Activated naive CD8-positive, alpha-beta T cell treated with anti-CD3 and anti-CD28 coated beads, Interleukin-2, amount 50 U/mL, for 24 hours (primary cell): Measurements from ENCODE around the gene XG.
"Not testable (repeated sequence)": the region's sequence is repeated elsewhere in the genome, so short reads cannot be mapped to it uniquely, and the experiment has no call there.

Source experiments
- ATAC-seq: fragments of 150-1000 bp; cut with Tn5 transposase; one replicate; pipeline ENCODE4 v1.10.0; 2021
- DNase-seq: peaks from one replicate; pipeline ENCODE4 v3.0.0; 2021
- H3K27ac Mint-ChIP-seq: one replicate; pipeline ENCODE4 v1.8.0; 2021; ENCODE audit warnings: mild to moderate bottlenecking, mixed read lengths
- H3K27me3 Mint-ChIP-seq: one replicate; pipeline ENCODE4 v1.8.0; 2021; ENCODE audit warnings: mixed read lengths
- H3K36me3 Mint-ChIP-seq: one replicate; pipeline ENCODE4 v1.8.0; 2021; ENCODE audit warnings: low read depth, mixed read lengths
- H3K4me1 Mint-ChIP-seq: one replicate; pipeline ENCODE4 v1.8.0; 2021; ENCODE audit warnings: mixed read lengths
- H3K4me3 Mint-ChIP-seq: one replicate; pipeline ENCODE4 v1.8.0; 2021; ENCODE audit warnings: mild to moderate bottlenecking, moderate library complexity, mixed read lengths
- H3K9me3 Mint-ChIP-seq: one replicate; pipeline ENCODE4 v1.8.0; 2021; ENCODE audit warnings: mixed read lengths

The XG gene

GRCh38 chrX:2752441-2752840, 601 bp downstream of the XG start:
- H3K27ac Mint-ChIP-seq, H3K9me3 Mint-ChIP-seq, H3K4me3 Mint-ChIP-seq, H3K27me3 Mint-ChIP-seq, DNase-seq, H3K36me3 Mint-ChIP-seq, ATAC-seq, H3K4me1 Mint-ChIP-seq: not testable (repeated sequence)

GRCh38 chrX:2755163-2755715, 3.4 kb downstream of the XG start:
- H3K36me3 Mint-ChIP-seq, DNase-seq, H3K27me3 Mint-ChIP-seq, H3K9me3 Mint-ChIP-seq, ATAC-seq, H3K4me1 Mint-ChIP-seq, H3K4me3 Mint-ChIP-seq, H3K27ac Mint-ChIP-seq: not testable (repeated sequence)

GRCh38 chrX:2756548-2756947, 4.7 kb downstream of the XG start:
- Mint-ChIP-seq H3K27ac (no peak overlapping the region), H3K27me3 (peaks cover 5% of the 10 kb centered on the region), H3K4me1 (no peaks in the 10 kb centered on the region), H3K9me3 (no peaks in the 10 kb centered on the region), H3K4me3 (no peak overlapping the region), H3K36me3 (no peaks in the 10 kb centered on the region)
- DNase-seq (no peak), ATAC-seq (no peak)

- Mint-ChIP-seq H3K27ac (no peak overlapping the region), H3K4me3 (no peak overlapping the region)
These were observed 9.4 kb downstream of the XG start for GRCh38 chrX:2761246-2761645.

GRCh38 chrX:2762671-2763070, 10.8 kb downstream of the XG start:
- H3K27ac Mint-ChIP-seq, H3K4me3 Mint-ChIP-seq, H3K4me1 Mint-ChIP-seq, ATAC-seq, H3K9me3 Mint-ChIP-seq, H3K36me3 Mint-ChIP-seq, H3K27me3 Mint-ChIP-seq, DNase-seq: not testable (repeated sequence)

More at GRCh38 chrX:2761246-2761645, 9.4 kb downstream of the XG start:
- no peak for ATAC-seq
- no peak for DNase-seq
- H3K27me3 Mint-ChIP-seq, result peaks cover 5% of the 10 kb centered on the region
- H3K36me3 Mint-ChIP-seq, result no peaks in the 10 kb centered on the region
- H3K4me1 Mint-ChIP-seq, result peaks cover 3% of the 10 kb centered on the region
- H3K9me3 Mint-ChIP-seq, result no peaks in the 10 kb centered on the region

- H3K36me3 Mint-ChIP-seq, H3K27me3 Mint-ChIP-seq, DNase-seq, ATAC-seq, H3K27ac Mint-ChIP-seq, H3K9me3 Mint-ChIP-seq, H3K4me1 Mint-ChIP-seq, H3K4me3 Mint-ChIP-seq: not testable (repeated sequence)
These were observed 13.1 kb downstream of the XG start for GRCh38 chrX:2764766-2765548.

- Mint-ChIP-seq H3K4me3 (no peak overlapping the region), H3K9me3 (no peaks in the 10 kb centered on the region), H3K36me3 (no peaks in the 10 kb centered on the region), H3K27me3 (no peaks in the 10 kb centered on the region), H3K27ac (no peak overlapping the region), H3K4me1 (peaks cover 3% of the 10 kb centered on the region)
- ATAC-seq (no peak), DNase-seq (no peak)
These were observed 13.7 kb downstream of the XG start for GRCh38 chrX:2765549-2765830.

- DNase-seq (no peak), ATAC-seq (no peak)
- H3K4me3 Mint-ChIP-seq, result no peak overlapping the region
- no peaks in the 10 kb centered on the region for H3K9me3 Mint-ChIP-seq
- no peaks in the 10 kb centered on the region for H3K36me3 Mint-ChIP-seq
- H3K27me3 Mint-ChIP-seq, result no peaks in the 10 kb centered on the region
- peaks cover 3% of the 10 kb centered on the region for H3K4me1 Mint-ChIP-seq
- H3K27ac Mint-ChIP-seq, result no peak overlapping the region
These were observed 15.1 kb downstream of the XG start for GRCh38 chrX:2766906-2767305.

GRCh38 chrX:2767631-2768455, 16.0 kb downstream of the XG start:
- Mint-ChIP-seq H3K36me3 (no peaks in the 10 kb centered on the region), H3K4me1 (peaks cover 3% of the 10 kb centered on the region), H3K9me3 (no peaks in the 10 kb centered on the region), H3K27ac (no peak overlapping the region), H3K27me3 (peaks cover 5% of the 10 kb centered on the region), H3K4me3 (no peak overlapping the region)
- ATAC-seq, result no peak
- no peak for DNase-seq

- Mint-ChIP-seq H3K27me3 (peaks cover 11% of the 10 kb centered on the region), H3K4me1 (peaks cover 3% of the 10 kb centered on the region), H3K36me3 (no peaks in the 10 kb centered on the region), H3K27ac (no peak overlapping the region), H3K9me3 (peaks cover 7% of the 10 kb centered on the region), H3K4me3 (no peak overlapping the region)
- no peak for ATAC-seq
- DNase-seq, result no peak
These were observed 17.8 kb downstream of the XG start for GRCh38 chrX:2769615-2770014.

- not testable (repeated sequence) for H3K4me1 Mint-ChIP-seq, ATAC-seq, DNase-seq, H3K4me3 Mint-ChIP-seq, H3K36me3 Mint-ChIP-seq, H3K27ac Mint-ChIP-seq
- Mint-ChIP-seq H3K9me3 (peaks cover 14% of the 10 kb centered on the region), H3K27me3 (peaks cover 18% of the 10 kb centered on the region)
These were observed 21.6 kb downstream of the XG start for GRCh38 chrX:2773166-2774055.

- Mint-ChIP-seq H3K36me3 (no peaks in the 10 kb centered on the region), H3K4me3 (no peak overlapping the region), H3K4me1 (no peaks in the 10 kb centered on the region), H3K27me3 (peaks cover 18% of the 10 kb centered on the region), H3K9me3 (peaks cover 14% of the 10 kb centered on the region), H3K27ac (no peak overlapping the region)
- DNase-seq (no peak), ATAC-seq (no peak)
These were observed 22.2 kb downstream of the XG start for GRCh38 chrX:2774057-2774456.

GRCh38 chrX:2774776-2775175, 22.9 kb downstream of the XG start:
- Mint-ChIP-seq H3K9me3 (peaks cover 14% of the 10 kb centered on the region), H3K27me3 (peaks cover 18% of the 10 kb centered on the region), H3K4me1 (no peaks in the 10 kb centered on the region), H3K27ac (no peak overlapping the region), H3K36me3 (no peaks in the 10 kb centered on the region), H3K4me3 (no peak overlapping the region)
- DNase-seq (no peak), ATAC-seq (no peak)

GRCh38 chrX:2780472-2781225, 28.8 kb downstream of the XG start:
- H3K36me3 Mint-ChIP-seq, H3K27ac Mint-ChIP-seq, DNase-seq, H3K27me3 Mint-ChIP-seq, H3K4me3 Mint-ChIP-seq, H3K4me1 Mint-ChIP-seq, H3K9me3 Mint-ChIP-seq, ATAC-seq: not testable (repeated sequence)
